K562 (cell line): ENCODE measurements around the gene ADCY9. TPM values are rescaled to one million over a fixed set of nuclear protein-coding genes. Genes with fewer than 3 reads are reported as not detected.

Experiments used
- ADNP ChIP-seq: fragments of 200-800 bp; sonication (Bioruptor generic); IDR thresholded peaks from 2 replicates; pipeline ENCODE4 v1.6.1; 2016; ENCODE audit warnings: missing genetic modification characterization, missing compliant biosample characterization
- DPF2 ChIP-seq: fragments of 450-650 bp; IDR thresholded peaks from 2 replicates; pipeline ENCODE4 v1.6.1; 2016
- EGR1 ChIP-seq: fragments of 450-650 bp; conservative IDR thresholded peaks from 2 replicates; pipeline ENCODE4 v1.6.1; 2017; ENCODE audit warnings: mild to moderate bottlenecking
- ESRRA ChIP-seq: fragments of 450-650 bp; IDR thresholded peaks from 2 replicates; pipeline ENCODE4 v1.6.1; 2014; ENCODE audit warnings: low read depth, mild to moderate bottlenecking, moderate library complexity, borderline replicate concordance
- JUND ChIP-seq, 2 experiments: IDR thresholded peaks; 2 replicates in 1 of 2; 3 replicates in 1 of 2; pipeline ENCODE4 v1.6.1; 2011; ENCODE audit warnings: borderline replicate concordance in 2 of 2, low read depth in 2 of 2, low read length in 2 of 2, improper control_type of control experiment in 1 of 2, missing biosample characterization in 1 of 2, missing genetic modification characterization in 1 of 2, missing genetic modification reagents in 1 of 2
- KDM1A ChIP-seq, 2 experiments: fragments of 450-650 bp; IDR thresholded peaks; 2 replicates each; pipeline ENCODE4 v1.6.1; 2016; ENCODE audit warnings: mild to moderate bottlenecking in 2 of 2
- LEF1 ChIP-seq: fragments of 450-650 bp; IDR thresholded peaks from 2 replicates; pipeline ENCODE4 v1.6.1; 2016; ENCODE audit warnings: mild to moderate bottlenecking
- NR2C1 ChIP-seq, 2 experiments: fragments of 450-650 bp; IDR thresholded peaks; 2 replicates each; pipeline ENCODE4 v1.6.1; 2017; ENCODE audit warnings: mild to moderate bottlenecking in 2 of 2, antibody characterized with exemption in 1 of 2, inconsistent platforms in 1 of 2, missing compliant biosample characterization in 1 of 2, missing genetic modification characterization in 1 of 2
- PML ChIP-seq: IDR thresholded peaks from 2 replicates; pipeline ENCODE4 v1.6.1; 2012; ENCODE audit warnings: low read length, inconsistent platforms
- POLR2H ChIP-seq: IDR thresholded peaks from 2 replicates; pipeline ENCODE4 v1.6.1; 2016; ENCODE audit warnings: missing genetic modification characterization, low read depth, mild to moderate bottlenecking, control low read depth, missing compliant biosample characterization, moderate library complexity
- RB1 ChIP-seq: fragments of 450-650 bp; IDR thresholded peaks from 2 replicates; pipeline ENCODE4 v1.6.1; 2017; ENCODE audit warnings: low read depth, mild to moderate bottlenecking
- SAFB2 ChIP-seq: fragments of 200-400 bp; formaldehyde crosslinking; IDR thresholded peaks from 2 replicates; pipeline ENCODE4 v1.6.1; 2018; ENCODE audit warnings: borderline replicate concordance, low read length, low read depth, moderate library complexity; ENCODE audit not compliant: severe bottlenecking
- SMARCA4 ChIP-seq: fragments of 450-650 bp; IDR thresholded peaks from 2 replicates; pipeline ENCODE4 v1.6.1; 2016
- STAG1 ChIP-seq: sonication (generic); formaldehyde crosslinking; IDR thresholded peaks from 2 replicates; pipeline ENCODE4 v1.5.0; 2020; ENCODE audit warnings: missing genetic modification reagents, borderline replicate concordance
- ZKSCAN3 ChIP-seq: fragments of 250-450 bp; sonication (Bioruptor Pico); IDR thresholded peaks from 2 replicates; pipeline ENCODE4 v1.4.0; 2020
- ZKSCAN8 ChIP-seq: fragments of 200-800 bp; sonication (Bioruptor generic); IDR thresholded peaks from 2 replicates; pipeline ENCODE4 v1.6.1; 2016; ENCODE audit warnings: missing genetic modification characterization, missing compliant biosample characterization
- ZNF263 ChIP-seq: sonication (generic); formaldehyde crosslinking; IDR thresholded peaks from 2 replicates; pipeline ENCODE4 v1.8.0; 2022; ENCODE audit warnings: mild to moderate bottlenecking, missing genetic modification reagents, borderline replicate concordance
- ZNF584 ChIP-seq: fragments of 200-800 bp; sonication (Bioruptor generic); IDR thresholded peaks from 2 replicates; pipeline ENCODE4 v1.6.1; 2016; ENCODE audit warnings: low read depth, mild to moderate bottlenecking, missing genetic modification characterization, missing compliant biosample characterization
- polyA plus RNA-seq, 8 experiments: library from polyadenylated mRNA; depleted of rRNA in 4 of 8; stranded (reverse) in 5 of 8; unstranded in 3 of 8; fragments of >200 nt; fragmentation: Nextera tagmentation in 2 of 8; fragmentation: Illumina TruSeq in 1 of 8; extraction: Ambion mirVana in 2 of 8; extraction: Trizol in 1 of 8; gene quantifications; 2 replicates each; pipeline versions ENCODE4 v1.2.1 to v1.2.3, GENCODE V29; 2011 to 2014; ENCODE audit warnings: inconsistent platforms in 1 of 8, missing spikeins in 1 of 8
- total RNA-seq, 7 experiments: library from RNA; depleted of rRNA in 6 of 7; stranded (reverse); fragments of >200 nt in 6 of 7; fragmentation: Illumina TruSeq in 2 of 7; extraction: Trizol in 2 of 7; gene quantifications; 2 replicates each; pipeline versions ENCODE4 v1.2.1 to v1.2.3, GENCODE V29; 2011 to 2021; ENCODE audit warnings: low replicate concordance in 1 of 7
- TF ChIP-seq, protein P1 (sequence below): sonication (generic); formaldehyde crosslinking; IDR thresholded peaks from 2 replicates; pipeline ENCODE4 v1.8.1; 2023; ENCODE audit warnings: missing genetic modification reagents, mild to moderate bottlenecking, borderline replicate concordance
- TF ChIP-seq, protein P2 (sequence below), 2 experiments: fragments of 450-650 bp in 1 of 2; sonication (generic) in 1 of 2; formaldehyde crosslinking in 1 of 2; IDR thresholded peaks in 1 of 2; conservative IDR thresholded peaks in 1 of 2; 2 replicates each; pipeline versions ENCODE4 v1.6.1 to v1.8.1; 2016 to 2023; ENCODE audit warnings: mild to moderate bottlenecking in 2 of 2, moderate library complexity in 2 of 2, inconsistent platforms in 1 of 2, missing genetic modification reagents in 1 of 2

ADCY9 gene
- total and polyA plus RNA-seq, 9 of the 15 experiments (the other 6 are each of a cell fraction or from before 2014, with no cell fraction given): 0.03 to 0.29 (median 0.17) TPM

DNA sequence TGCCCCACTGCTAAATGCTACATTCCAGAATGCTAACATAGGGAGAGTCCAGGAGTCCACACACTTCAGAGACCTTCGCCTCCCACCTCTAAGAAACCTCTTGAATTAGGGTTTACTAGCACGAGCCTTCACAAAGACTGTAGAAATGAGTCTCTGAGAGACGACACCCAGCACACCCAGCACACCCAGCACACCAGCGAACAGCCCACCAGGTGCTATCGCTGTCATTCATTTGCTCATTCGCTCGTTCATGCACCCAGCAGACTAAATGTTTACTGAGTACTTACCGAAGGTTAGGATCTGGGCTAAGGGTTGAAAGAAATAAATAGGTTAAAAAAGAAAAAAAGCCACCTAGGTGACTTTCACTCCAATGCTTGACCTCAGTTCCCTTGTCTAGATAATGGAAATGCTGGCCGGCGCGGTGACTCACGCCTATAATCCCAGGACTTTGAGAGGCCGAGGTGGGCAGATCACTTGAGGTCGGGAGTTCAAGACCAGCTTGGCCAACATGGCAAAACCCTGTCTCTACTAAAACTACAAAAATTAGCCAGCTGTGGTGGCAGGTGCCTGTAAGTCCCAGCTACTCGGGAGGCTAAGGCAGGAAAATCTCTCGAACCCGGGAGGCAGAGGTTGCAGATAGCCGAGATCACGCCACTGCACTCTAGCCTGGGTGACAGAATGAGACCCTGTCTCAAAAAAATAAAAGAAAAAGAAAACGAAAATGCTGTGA lies 100.8 kb downstream of the ADCY9 start (continued):
- peak; percentile 55; the same call in 1 of the 2 replicates for TF ChIP-seq ADNP (tag)
- TF ChIP-seq POLR2H (tag): no peak
- TF ChIP-seq PML: no peak
- no peak for TF ChIP-seq ZKSCAN3 (CRISPR knock-in tag)
- TF ChIP-seq, protein P1, sequence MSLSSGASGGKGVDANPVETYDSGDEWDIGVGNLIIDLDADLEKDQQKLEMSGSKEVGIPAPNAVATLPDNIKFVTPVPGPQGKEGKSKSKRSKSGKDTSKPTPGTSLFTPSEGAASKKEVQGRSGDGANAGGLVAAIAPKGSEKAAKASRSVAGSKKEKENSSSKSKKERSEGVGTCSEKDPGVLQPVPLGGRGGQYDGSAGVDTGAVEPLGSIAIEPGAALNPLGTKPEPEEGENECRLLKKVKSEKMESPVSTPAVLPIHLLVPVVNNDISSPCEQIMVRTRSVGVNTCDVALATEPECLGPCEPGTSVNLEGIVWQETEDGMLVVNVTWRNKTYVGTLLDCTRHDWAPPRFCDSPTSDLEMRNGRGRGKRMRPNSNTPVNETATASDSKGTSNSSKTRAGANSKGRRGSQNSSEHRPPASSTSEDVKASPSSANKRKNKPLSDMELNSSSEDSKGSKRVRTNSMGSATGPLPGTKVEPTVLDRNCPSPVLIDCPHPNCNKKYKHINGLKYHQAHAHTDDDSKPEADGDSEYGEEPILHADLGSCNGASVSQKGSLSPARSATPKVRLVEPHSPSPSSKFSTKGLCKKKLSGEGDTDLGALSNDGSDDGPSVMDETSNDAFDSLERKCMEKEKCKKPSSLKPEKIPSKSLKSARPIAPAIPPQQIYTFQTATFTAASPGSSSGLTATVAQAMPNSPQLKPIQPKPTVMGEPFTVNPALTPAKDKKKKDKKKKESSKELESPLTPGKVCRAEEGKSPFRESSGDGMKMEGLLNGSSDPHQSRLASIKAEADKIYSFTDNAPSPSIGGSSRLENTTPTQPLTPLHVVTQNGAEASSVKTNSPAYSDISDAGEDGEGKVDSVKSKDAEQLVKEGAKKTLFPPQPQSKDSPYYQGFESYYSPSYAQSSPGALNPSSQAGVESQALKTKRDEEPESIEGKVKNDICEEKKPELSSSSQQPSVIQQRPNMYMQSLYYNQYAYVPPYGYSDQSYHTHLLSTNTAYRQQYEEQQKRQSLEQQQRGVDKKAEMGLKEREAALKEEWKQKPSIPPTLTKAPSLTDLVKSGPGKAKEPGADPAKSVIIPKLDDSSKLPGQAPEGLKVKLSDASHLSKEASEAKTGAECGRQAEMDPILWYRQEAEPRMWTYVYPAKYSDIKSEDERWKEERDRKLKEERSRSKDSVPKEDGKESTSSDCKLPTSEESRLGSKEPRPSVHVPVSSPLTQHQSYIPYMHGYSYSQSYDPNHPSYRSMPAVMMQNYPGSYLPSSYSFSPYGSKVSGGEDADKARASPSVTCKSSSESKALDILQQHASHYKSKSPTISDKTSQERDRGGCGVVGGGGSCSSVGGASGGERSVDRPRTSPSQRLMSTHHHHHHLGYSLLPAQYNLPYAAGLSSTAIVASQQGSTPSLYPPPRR (CRISPR knock-in tag): no peak
- TF ChIP-seq ZNF263 (CRISPR knock-in tag): no peak
- TF ChIP-seq ZNF584 (CRISPR knock-in tag): no peak
- peak; percentile 52; the same call in 1 of the 2 replicates for TF ChIP-seq SMARCA4
- TF ChIP-seq KDM1A (IDR thresholded peaks at IDR 0.05): 0 out of 4 replicates have a peak, but pooled peaks of 1 of the 2 experiments have one; percentile 16
- TF ChIP-seq RB1: no peak
- TF ChIP-seq ZKSCAN8 (CRISPR knock-in tag): no peak
- TF ChIP-seq SAFB2: no peak
- TF ChIP-seq STAG1 (CRISPR knock-in tag): no peak
- no peak for TF ChIP-seq LEF1
- peak; percentile 81 for TF ChIP-seq JUND (IDR thresholded peaks at IDR 0.05; ENCODE audit: borderline replicate concordance, low read depth, low read length)
- TF ChIP-seq JUND (tag; IDR thresholded peaks at IDR 0.05; ENCODE audit: borderline replicate concordance, low read depth, low read length): peak; percentile 66; the same call in 1 of the 3 replicates
- 0 out of 2 replicates have a peak, but pooled peaks have one; percentile 22 for TF ChIP-seq NR2C1 (IDR thresholded peaks at IDR 0.05)
- 0 out of 2 replicates have a peak, but pooled peaks have one; percentile 20 for TF ChIP-seq NR2C1 (tag; IDR thresholded peaks at IDR 0.05)
- TF ChIP-seq ESRRA: 0 out of 2 replicates have a peak, but pooled peaks have one; percentile 40
- peak; percentile 83 for TF ChIP-seq DPF2
- TF ChIP-seq EGR1: peak; percentile 86
- TF ChIP-seq, protein P2, sequence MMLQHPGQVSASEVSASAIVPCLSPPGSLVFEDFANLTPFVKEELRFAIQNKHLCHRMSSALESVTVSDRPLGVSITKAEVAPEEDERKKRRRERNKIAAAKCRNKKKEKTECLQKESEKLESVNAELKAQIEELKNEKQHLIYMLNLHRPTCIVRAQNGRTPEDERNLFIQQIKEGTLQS (IDR thresholded peaks at IDR 0.05): peak; percentile 83
- TF ChIP-seq, protein P2 (CRISPR knock-in tag; conservative IDR thresholded peaks at IDR 0.05): no peak
